Tibial nerve (tissue), 4 donors: Measurements from ENCODE around the gene EPHA6. TPM values are rescaled to one million over a fixed set of nuclear protein-coding genes. Genes with fewer than 3 reads are reported as not detected.

Source experiments
- DNase-seq, 2 donors: peaks; one replicate each; pipeline ENCODE4 v3.0.0-alpha.2; 2019; ENCODE audit warnings: low spot score in 2 of 2
- H3K27ac ChIP-seq, 4 donors: fragments of 200-600 bp; sonication (generic) in 3 of 4; one replicate each; pipeline ENCODE4 v1.5.1; 2017 to 2019; ENCODE audit warnings: mild to moderate bottlenecking in 1 of 4
- H3K27me3 ChIP-seq, 2 donors: fragments of 200-600 bp; sonication (generic) in 1 of 2; one replicate each; pipeline versions ENCODE4 v1.5.1 to v1.6.0; 2017 to 2019
- H3K36me3 ChIP-seq, 3 donors: fragments of 200-600 bp; sonication (generic); one replicate each; pipeline ENCODE4 v1.5.1; 2018 to 2019
- H3K4me1 ChIP-seq, 4 donors: fragments of 200-600 bp; sonication (generic) in 3 of 4; one replicate each; pipeline ENCODE4 v1.5.1; 2017 to 2019
- H3K4me3 ChIP-seq, 4 donors: fragments of 200-600 bp; sonication (generic) in 3 of 4; one replicate each; pipeline ENCODE4 v1.5.1; 2017 to 2019; ENCODE audit warnings: mild to moderate bottlenecking in 1 of 4, moderate library complexity in 1 of 4
- H3K9me3 ChIP-seq, 4 donors: fragments of 200-600 bp; sonication (generic) in 3 of 4; one replicate each; pipeline ENCODE4 v1.5.1; 2017 to 2019
- CTCF ChIP-seq, 5 experiments: fragments of 200-600 bp in 3 of 5; fragments of 450-650 bp in 2 of 5; sonication (generic) in 3 of 5; IDR thresholded peaks; one replicate each; pipeline ENCODE4 v1.5.1; 2016 to 2019; ENCODE audit warnings: antibody characterized with exemption in 5 of 5, mild to moderate bottlenecking in 3 of 5, moderate library complexity in 2 of 5
- EP300 ChIP-seq, 2 donors: sonication (generic); formaldehyde crosslinking; IDR thresholded peaks; one replicate each; pipeline ENCODE4 v1.6.1; 2017; ENCODE audit warnings: antibody characterized with exemption in 2 of 2, mild to moderate bottlenecking in 1 of 2
- POLR2A ChIP-seq, 2 donors: fragments of 450-650 bp; IDR thresholded peaks; one replicate each; pipeline ENCODE4 v1.6.1; 2017; ENCODE audit warnings: antibody characterized with exemption in 2 of 2, mild to moderate bottlenecking in 2 of 2, moderate library complexity in 2 of 2
- WGBS, 2 donors: methylation state at CpG; one replicate each; pipeline ENCODE4 v1.1.5; 2018; 5-methylcytosine and 5-hydroxymethylcytosine counted together
- total RNA-seq, 4 donors: library from RNA; depleted of rRNA; stranded (reverse); fragments of >200 nt; gene quantifications; one replicate each; pipeline ENCODE4 v1.1.0, GENCODE V29; 2016

The EPHA6 gene
- total RNA-seq, 4 donors from 2014 or later = 0.30 to 1.3 (median 0.61) TPM

- H3K27me3 ChIP-seq = no peaks in the 10 kb centered on the region
- no peak for TF ChIP-seq EP300 (IDR thresholded peaks at IDR 0.05)
- no peak for TF ChIP-seq POLR2A (IDR thresholded peaks at IDR 0.05)
- no peak for TF ChIP-seq CTCF (IDR thresholded peaks at IDR 0.05)
- 90 to 91% methylated on average over 3 of the region's 3 CpGs for WGBS, 2 donors
- no peak overlapping the region for H3K27ac ChIP-seq
- no peak overlapping the region for H3K4me3 ChIP-seq
- DNase-seq = no peak
- H3K9me3 ChIP-seq = no peaks in the 10 kb centered on the region
- H3K36me3 ChIP-seq = no peaks in the 10 kb centered on the region
- H3K4me1 ChIP-seq = no peaks in the 10 kb centered on the region
Observed at GRCh38 chr3:97200387-97200786, 386.0 kb downstream of the EPHA6 start.

GRCh38 chr3:97201814-97202213 is 387.4 kb downstream of the EPHA6 start:
- Histone ChIP-seq H3K4me3 (no peak overlapping the region), H3K27ac (no peak overlapping the region), H3K27me3 (no peaks in the 10 kb centered on the region), H3K4me1 (no peaks in the 10 kb centered on the region), H3K9me3 (no peaks in the 10 kb centered on the region), H3K36me3 (no peaks in the 10 kb centered on the region)
- WGBS, 2 donors = 72 to 80% methylated on average over 2 of the region's 2 CpGs
- DNase-seq = no peak
- TF ChIP-seq POLR2A (IDR thresholded peaks at IDR 0.05) = no peak
- TF ChIP-seq CTCF (IDR thresholded peaks at IDR 0.05) = no peak
- no peak for TF ChIP-seq EP300 (IDR thresholded peaks at IDR 0.05)

- WGBS, 2 donors = 85 to 94% methylated on average over 1 of the region's 1 CpG
- Histone ChIP-seq H3K36me3 (no peaks in the 10 kb centered on the region), H3K4me3 (no peak overlapping the region), H3K27me3 (no peaks in the 10 kb centered on the region), H3K27ac (no peak overlapping the region), H3K4me1 (no peaks in the 10 kb centered on the region), H3K9me3 (no peaks in the 10 kb centered on the region)
- DNase-seq = no peak
- no peak for TF ChIP-seq POLR2A (IDR thresholded peaks at IDR 0.05)
- TF ChIP-seq EP300 (IDR thresholded peaks at IDR 0.05) = no peak
- no peak for TF ChIP-seq CTCF (IDR thresholded peaks at IDR 0.05)
Observed at GRCh38 chr3:97228966-97229365, 414.6 kb downstream of the EPHA6 start.

GRCh38 chr3:97230486-97230885 is 416.1 kb downstream of the EPHA6 start:
- 84 to 91% methylated on average over 3 of the region's 3 CpGs for WGBS, 2 donors
- no peaks in the 10 kb centered on the region for H3K36me3 ChIP-seq
- H3K4me3 ChIP-seq = no peak overlapping the region
- no peaks in the 10 kb centered on the region for H3K9me3 ChIP-seq
- no peak for TF ChIP-seq CTCF (IDR thresholded peaks at IDR 0.05)
- no peak for TF ChIP-seq POLR2A (IDR thresholded peaks at IDR 0.05)
- TF ChIP-seq EP300 (IDR thresholded peaks at IDR 0.05) = no peak
- H3K27ac ChIP-seq = no peak overlapping the region
- H3K4me1 ChIP-seq = no peaks in the 10 kb centered on the region
- H3K27me3 ChIP-seq = no peaks in the 10 kb centered on the region
- no peak for DNase-seq

GRCh38 chr3:97232393-97233034 is 418.1 kb downstream of the EPHA6 start:
- TF ChIP-seq CTCF (IDR thresholded peaks at IDR 0.05) (no peak), POLR2A (IDR thresholded peaks at IDR 0.05) (no peak), EP300 (IDR thresholded peaks at IDR 0.05) (no peak)
- DNase-seq = no peak
- no peak overlapping the region for H3K27ac ChIP-seq
- no peaks in the 10 kb centered on the region for H3K36me3 ChIP-seq
- H3K27me3 ChIP-seq = no peaks in the 10 kb centered on the region
- H3K9me3 ChIP-seq = no peaks in the 10 kb centered on the region
- 60 to 70% methylated on average over 5 of the region's 5 CpGs for WGBS, 2 donors
- H3K4me3 ChIP-seq = no peak overlapping the region
- H3K4me1 ChIP-seq = no peaks in the 10 kb centered on the region
